HCT116 (cell line): ENCODE data around the gene RIOX2.

Experiments
- EZH2phosphoT487 ChIP-seq: fragments of 200-600 bp; IDR thresholded peaks from 2 replicates; pipeline ENCODE4 v1.6.1; 2018; ENCODE audit warnings: antibody characterized with exemption, borderline replicate concordance
- SP1 ChIP-seq: IDR thresholded peaks from 2 replicates; pipeline ENCODE4 v1.6.1; 2012; ENCODE audit warnings: low read depth
- TF ChIP-seq, protein P1 (sequence below), 3 experiments: fragments of 200-600 bp in 1 of 3; sonication (generic) in 1 of 3; IDR thresholded peaks in 2 of 3; conservative IDR thresholded peaks in 1 of 3; 2 replicates each; pipeline ENCODE4 v1.5.1; 2012 to 2017; ENCODE audit warnings: low read depth in 2 of 3, low read length in 2 of 3, antibody characterized with exemption in 1 of 3, borderline replicate concordance in 1 of 3, control low read depth in 1 of 3, mild to moderate bottlenecking in 1 of 3, mixed read lengths in 1 of 3, mixed run types in 1 of 3, moderate library complexity in 1 of 3; ENCODE audit not compliant: insufficient read depth in 1 of 3
- TF ChIP-seq, protein P2 (sequence below): IDR thresholded peaks from 2 replicates; pipeline ENCODE4 v1.6.1; 2012; ENCODE audit warnings: low read depth

DNA sequence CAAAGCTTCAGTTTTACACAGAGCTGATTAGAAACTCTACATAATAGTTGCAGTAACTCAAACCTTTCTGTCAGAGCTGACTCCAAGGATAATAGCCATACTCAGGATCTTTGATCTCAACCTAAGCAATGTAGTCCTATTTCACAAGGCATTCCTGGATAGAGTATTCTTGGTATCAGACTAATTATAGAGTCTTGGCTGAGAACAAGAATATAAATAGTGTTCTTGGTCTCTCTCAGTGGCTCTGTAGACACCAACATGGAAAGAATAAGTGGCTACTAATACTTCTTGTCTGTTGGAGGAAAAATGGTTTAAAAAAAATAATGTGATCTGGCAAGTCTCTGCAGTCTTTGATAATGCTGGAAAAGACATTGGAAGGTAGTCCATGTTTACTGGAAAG lies 55.7 kb downstream of the RIOX2 start:
- TF ChIP-seq, protein P1, sequence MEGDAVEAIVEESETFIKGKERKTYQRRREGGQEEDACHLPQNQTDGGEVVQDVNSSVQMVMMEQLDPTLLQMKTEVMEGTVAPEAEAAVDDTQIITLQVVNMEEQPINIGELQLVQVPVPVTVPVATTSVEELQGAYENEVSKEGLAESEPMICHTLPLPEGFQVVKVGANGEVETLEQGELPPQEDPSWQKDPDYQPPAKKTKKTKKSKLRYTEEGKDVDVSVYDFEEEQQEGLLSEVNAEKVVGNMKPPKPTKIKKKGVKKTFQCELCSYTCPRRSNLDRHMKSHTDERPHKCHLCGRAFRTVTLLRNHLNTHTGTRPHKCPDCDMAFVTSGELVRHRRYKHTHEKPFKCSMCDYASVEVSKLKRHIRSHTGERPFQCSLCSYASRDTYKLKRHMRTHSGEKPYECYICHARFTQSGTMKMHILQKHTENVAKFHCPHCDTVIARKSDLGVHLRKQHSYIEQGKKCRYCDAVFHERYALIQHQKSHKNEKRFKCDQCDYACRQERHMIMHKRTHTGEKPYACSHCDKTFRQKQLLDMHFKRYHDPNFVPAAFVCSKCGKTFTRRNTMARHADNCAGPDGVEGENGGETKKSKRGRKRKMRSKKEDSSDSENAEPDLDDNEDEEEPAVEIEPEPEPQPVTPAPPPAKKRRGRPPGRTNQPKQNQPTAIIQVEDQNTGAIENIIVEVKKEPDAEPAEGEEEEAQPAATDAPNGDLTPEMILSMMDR (IDR thresholded peaks at IDR 0.05 in 2 of 3, conservative IDR thresholded peaks at IDR 0.05 in 1 of 3; ENCODE audit: borderline replicate concordance in 1 of 3, insufficient read depth in 1 of 3, low read depth in 2 of 3, low read length in 2 of 3): no peak
- no peak for TF ChIP-seq EZH2phosphoT487
- TF ChIP-seq, protein P2, sequence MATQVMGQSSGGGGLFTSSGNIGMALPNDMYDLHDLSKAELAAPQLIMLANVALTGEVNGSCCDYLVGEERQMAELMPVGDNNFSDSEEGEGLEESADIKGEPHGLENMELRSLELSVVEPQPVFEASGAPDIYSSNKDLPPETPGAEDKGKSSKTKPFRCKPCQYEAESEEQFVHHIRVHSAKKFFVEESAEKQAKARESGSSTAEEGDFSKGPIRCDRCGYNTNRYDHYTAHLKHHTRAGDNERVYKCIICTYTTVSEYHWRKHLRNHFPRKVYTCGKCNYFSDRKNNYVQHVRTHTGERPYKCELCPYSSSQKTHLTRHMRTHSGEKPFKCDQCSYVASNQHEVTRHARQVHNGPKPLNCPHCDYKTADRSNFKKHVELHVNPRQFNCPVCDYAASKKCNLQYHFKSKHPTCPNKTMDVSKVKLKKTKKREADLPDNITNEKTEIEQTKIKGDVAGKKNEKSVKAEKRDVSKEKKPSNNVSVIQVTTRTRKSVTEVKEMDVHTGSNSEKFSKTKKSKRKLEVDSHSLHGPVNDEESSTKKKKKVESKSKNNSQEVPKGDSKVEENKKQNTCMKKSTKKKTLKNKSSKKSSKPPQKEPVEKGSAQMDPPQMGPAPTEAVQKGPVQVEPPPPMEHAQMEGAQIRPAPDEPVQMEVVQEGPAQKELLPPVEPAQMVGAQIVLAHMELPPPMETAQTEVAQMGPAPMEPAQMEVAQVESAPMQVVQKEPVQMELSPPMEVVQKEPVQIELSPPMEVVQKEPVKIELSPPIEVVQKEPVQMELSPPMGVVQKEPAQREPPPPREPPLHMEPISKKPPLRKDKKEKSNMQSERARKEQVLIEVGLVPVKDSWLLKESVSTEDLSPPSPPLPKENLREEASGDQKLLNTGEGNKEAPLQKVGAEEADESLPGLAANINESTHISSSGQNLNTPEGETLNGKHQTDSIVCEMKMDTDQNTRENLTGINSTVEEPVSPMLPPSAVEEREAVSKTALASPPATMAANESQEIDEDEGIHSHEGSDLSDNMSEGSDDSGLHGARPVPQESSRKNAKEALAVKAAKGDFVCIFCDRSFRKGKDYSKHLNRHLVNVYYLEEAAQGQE: no peak
- TF ChIP-seq SP1: no peak
